ENCODE measurements around the gene ADCY2. TPM values are rescaled to one million over a fixed set of nuclear protein-coding genes. Genes with fewer than 3 reads are reported as not detected.

The ADCY2 gene
- total RNA-seq, 1 experiment from 2014 or later = not detected

GRCh38 chr5:7850395-7851239, 454.7 kb downstream of the ADCY2 start, which contains the start of gene CFAP90:
TSS of gene CFAP90 (minus strand) at chr5:7851133. CDS start at chr5:7851021, 112 bp downstream.
- peak; percentile 51 for DNase-seq
- no peak for TF ChIP-seq CTCF (IDR thresholded peaks at IDR 0.05; ENCODE audit: unreplicated experiment)
- no TSS peak for BruUV-seq (replicated peaks)

GRCh38 chr5:7851240-7851592, 455.3 kb downstream of the ADCY2 start:
- H3K4me1 Mint-ChIP-seq (ENCODE audit: low read depth, unreplicated experiment) = no peaks in the 10 kb centered on the region
- peaks cover 24% of the 10 kb centered on the region for H3K27me3 Mint-ChIP-seq (ENCODE audit: unreplicated experiment)
- no peak for TF ChIP-seq CTCF (IDR thresholded peaks at IDR 0.05; ENCODE audit: unreplicated experiment)
- BruUV-seq (replicated peaks) = no TSS peak
- CTCF ChIA-PET = no interaction called here
- H3K36me3 Mint-ChIP-seq (ENCODE audit: insufficient read depth, unreplicated experiment) = no peaks in the 10 kb centered on the region
- peak overlapping the region; percentile 52 for H3K4me3 Mint-ChIP-seq (ENCODE audit: low read depth, unreplicated experiment)
- intact Hi-C loops (cut with micrococcal nuclease; ENCODE audit: unreplicated experiment) = no loop called here
- DNase-seq = no peak
- H3K9me3 Mint-ChIP-seq (ENCODE audit: low read depth, unreplicated experiment) = peaks cover 2% of the 10 kb centered on the region
- H3K27ac Mint-ChIP-seq (ENCODE audit: unreplicated experiment) = no peak overlapping the region

More at GRCh38 chr5:7850395-7851239, 454.7 kb downstream of the ADCY2 start, which contains the start of gene CFAP90:
- peaks cover 30% of the 10 kb centered on the region for H3K27me3 Mint-ChIP-seq (ENCODE audit: unreplicated experiment)
- intact Hi-C loops (cut with micrococcal nuclease; ENCODE audit: unreplicated experiment) = no loop called here
- H3K4me1 Mint-ChIP-seq (ENCODE audit: low read depth, unreplicated experiment) = no peaks in the 10 kb centered on the region
- no peak within 1 kb of the TSS for H3K27ac Mint-ChIP-seq (ENCODE audit: unreplicated experiment)
- no peaks in the 10 kb centered on the region for H3K36me3 Mint-ChIP-seq (ENCODE audit: insufficient read depth, unreplicated experiment)
- peak within 1 kb of the TSS; percentile 52 for H3K4me3 Mint-ChIP-seq (ENCODE audit: low read depth, unreplicated experiment)
- CTCF ChIA-PET = interaction anchor here (0.6 kb wide), 1 partner anchor 64 kb away, joined by 6 read pairs; no protein-coding TSS in a partner anchor
- peaks cover 2% of the 10 kb centered on the region for H3K9me3 Mint-ChIP-seq (ENCODE audit: low read depth, unreplicated experiment)

- CTCF ChIA-PET = interaction anchor here (0.5 kb wide), 1 partner anchor 362 kb away, joined by 3 read pairs; no protein-coding TSS in a partner anchor
- Mint-ChIP-seq H3K4me3 (ENCODE audit: low read depth, unreplicated experiment) (peak overlapping the region; percentile 52), H3K27me3 (ENCODE audit: unreplicated experiment) (peaks cover 19% of the 10 kb centered on the region), H3K4me1 (ENCODE audit: low read depth, unreplicated experiment) (no peaks in the 10 kb centered on the region), H3K27ac (ENCODE audit: unreplicated experiment) (no peak overlapping the region), H3K36me3 (ENCODE audit: insufficient read depth, unreplicated experiment) (no peaks in the 10 kb centered on the region), H3K9me3 (ENCODE audit: low read depth, unreplicated experiment) (peaks cover 2% of the 10 kb centered on the region)
- no peak for DNase-seq
- no peak for TF ChIP-seq CTCF (IDR thresholded peaks at IDR 0.05; ENCODE audit: unreplicated experiment)
- intact Hi-C loops (cut with micrococcal nuclease; ENCODE audit: unreplicated experiment) = no loop called here
- no TSS peak for BruUV-seq (replicated peaks)
Measured at GRCh38 chr5:7851617-7852289, 455.8 kb downstream of the ADCY2 start.

GRCh38 chr5:7852542-7852941, 456.6 kb downstream of the ADCY2 start:
- no peaks in the 10 kb centered on the region for H3K4me1 Mint-ChIP-seq (ENCODE audit: low read depth, unreplicated experiment)
- TF ChIP-seq CTCF (IDR thresholded peaks at IDR 0.05; ENCODE audit: unreplicated experiment) = no peak
- H3K9me3 Mint-ChIP-seq (ENCODE audit: low read depth, unreplicated experiment) = peaks cover 2% of the 10 kb centered on the region
- DNase-seq = no peak
- H3K4me3 Mint-ChIP-seq (ENCODE audit: low read depth, unreplicated experiment) = no peak overlapping the region
- H3K27ac Mint-ChIP-seq (ENCODE audit: unreplicated experiment) = no peak overlapping the region
- no peaks in the 10 kb centered on the region for H3K36me3 Mint-ChIP-seq (ENCODE audit: insufficient read depth, unreplicated experiment)
- peaks cover 16% of the 10 kb centered on the region for H3K27me3 Mint-ChIP-seq (ENCODE audit: unreplicated experiment)
- intact Hi-C loops (cut with micrococcal nuclease; ENCODE audit: unreplicated experiment) = no loop called here
- CTCF ChIA-PET = no interaction called here
- BruUV-seq (replicated peaks) = no TSS peak
